GM19467 (cell line): ENCODE data around the gene SMIM45.

Experiments
- ATAC-seq: cut with Tn5 transposase; IDR thresholded peaks from one replicate; pipeline ENCODE4 v1.9.1; 2021; ENCODE audit warnings: mild to moderate bottlenecking, moderate library complexity; ENCODE audit not compliant: unreplicated experiment

SMIM45 gene

DNA sequence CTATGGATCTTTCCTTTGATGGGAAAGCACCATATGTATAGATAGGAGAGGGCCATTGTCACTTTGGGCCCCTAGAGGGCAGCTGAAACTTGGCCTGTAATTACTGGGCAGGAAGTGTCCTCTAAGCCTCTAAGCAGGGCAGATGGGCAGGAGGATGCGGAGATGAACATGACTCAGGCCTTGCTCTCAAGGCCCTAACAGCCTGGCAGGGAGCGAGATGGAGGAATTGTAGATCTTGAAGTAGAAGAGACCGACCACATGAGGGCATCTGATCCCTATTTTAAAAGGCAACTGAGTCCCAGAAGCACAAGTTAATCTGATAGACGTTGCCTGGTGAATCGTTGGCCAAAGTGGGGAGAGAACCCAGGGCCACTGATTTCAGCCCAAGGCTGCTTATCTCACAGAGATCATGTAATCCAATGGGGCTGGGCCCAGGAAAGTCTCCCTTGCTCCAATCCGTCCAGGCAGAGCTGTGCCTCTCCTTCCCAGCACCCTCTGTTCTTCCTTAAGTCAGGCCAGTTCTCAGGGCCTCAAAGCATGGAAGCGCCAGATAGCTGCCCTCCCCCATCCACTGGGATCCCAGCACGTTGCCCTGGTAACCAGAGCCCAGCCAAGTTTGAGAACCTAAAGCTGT is 14.8 kb downstream of the SMIM45 start:
- ATAC-seq, result no peak

DNA sequence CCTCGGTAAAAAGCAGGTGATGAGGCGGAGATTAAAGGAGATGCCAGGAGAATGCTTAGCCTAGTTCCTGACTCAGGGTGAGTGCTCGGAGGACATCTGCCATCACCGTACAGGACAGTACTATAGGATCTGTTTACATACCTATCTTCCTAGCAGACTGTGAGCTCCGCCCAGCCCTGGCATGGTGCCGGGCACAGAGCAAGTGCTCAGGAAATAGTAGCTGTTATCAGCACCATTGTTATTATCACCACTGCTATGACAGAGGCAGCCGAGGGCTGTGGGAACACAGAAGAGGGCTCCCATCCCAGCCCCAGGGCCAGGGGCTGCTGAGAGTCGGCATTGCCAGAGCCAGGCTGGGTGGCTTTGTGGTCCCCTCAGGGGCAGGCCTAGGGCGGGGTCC is 16.7 kb downstream of the SMIM45 start:
- no peak for ATAC-seq

DNA sequence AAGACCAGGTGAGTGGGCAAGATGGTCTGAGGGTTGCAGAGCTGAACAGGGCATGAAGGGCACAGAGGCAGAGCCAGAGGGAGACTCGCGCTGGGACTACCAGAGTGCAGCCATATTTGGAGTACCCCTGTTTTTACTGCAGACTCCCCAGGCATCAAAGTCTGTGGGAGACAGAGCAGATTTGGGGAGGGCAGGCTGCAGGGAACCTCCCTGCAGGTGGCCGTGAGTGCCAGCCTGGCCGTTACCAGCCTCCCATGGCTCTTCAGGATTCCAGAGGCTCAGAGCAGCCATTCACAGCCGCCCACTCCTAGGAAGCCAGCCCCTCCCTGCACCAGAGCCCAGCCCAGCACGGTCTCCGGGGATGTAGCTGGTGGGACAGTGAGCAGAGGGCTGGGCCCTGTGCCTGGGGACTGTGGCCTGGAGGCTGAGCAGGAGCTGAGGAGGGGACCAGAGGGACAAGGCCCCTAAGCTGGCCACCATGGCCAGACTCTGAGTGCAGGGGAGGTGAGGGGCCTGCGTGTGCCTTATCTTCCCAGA is 17.2 kb downstream of the SMIM45 start, which contains the start of gene SEPTIN3:
Gene SEPTIN3 (plus strand): TSS at position 334 of the 537 bp plus-strand sequence. CDS start 2,050 bp downstream, outside the sequence.
- ATAC-seq, result no peak

DNA sequence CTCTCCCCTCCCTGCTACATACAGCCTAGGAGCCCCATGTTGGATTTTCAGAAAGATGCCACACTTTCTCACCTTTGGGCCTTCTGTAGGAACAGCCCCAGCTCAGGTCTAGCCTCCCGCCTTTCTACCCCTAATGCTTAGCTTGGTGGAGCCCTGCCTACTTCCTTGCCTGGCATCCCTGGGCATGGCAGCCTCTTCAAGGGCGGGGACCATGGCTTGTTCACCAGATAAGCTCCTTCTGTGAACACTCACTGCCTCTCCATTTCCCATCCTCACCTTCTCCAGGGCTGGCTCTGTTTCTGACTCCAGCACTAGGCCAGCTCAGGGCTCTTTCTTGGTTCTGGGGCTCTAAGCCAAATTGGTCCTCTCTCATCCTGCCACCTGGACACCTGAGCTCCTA is 18.7 kb downstream of the SMIM45 start:
- ATAC-seq, result no peak

DNA sequence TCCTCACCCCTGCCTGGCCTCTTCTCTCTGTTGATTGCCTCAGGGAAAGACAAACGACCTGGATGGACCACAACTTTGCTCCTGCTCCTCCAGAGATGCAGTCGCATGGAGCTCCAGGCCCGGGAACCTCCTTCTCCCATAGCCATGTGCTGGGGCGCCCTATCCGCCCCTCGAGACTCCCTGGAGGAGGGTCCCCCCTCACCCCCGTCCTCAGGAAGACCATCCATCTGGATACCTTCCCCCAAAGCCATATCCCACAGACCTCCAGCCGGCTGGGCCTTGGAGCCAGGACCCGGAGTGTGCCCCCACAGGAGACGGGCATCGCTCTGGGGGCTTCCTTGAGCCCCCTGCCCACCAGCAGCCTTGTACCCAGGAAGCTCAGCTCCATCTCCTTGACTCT is 19.5 kb downstream of the SMIM45 start:
- ATAC-seq, result no peak

DNA sequence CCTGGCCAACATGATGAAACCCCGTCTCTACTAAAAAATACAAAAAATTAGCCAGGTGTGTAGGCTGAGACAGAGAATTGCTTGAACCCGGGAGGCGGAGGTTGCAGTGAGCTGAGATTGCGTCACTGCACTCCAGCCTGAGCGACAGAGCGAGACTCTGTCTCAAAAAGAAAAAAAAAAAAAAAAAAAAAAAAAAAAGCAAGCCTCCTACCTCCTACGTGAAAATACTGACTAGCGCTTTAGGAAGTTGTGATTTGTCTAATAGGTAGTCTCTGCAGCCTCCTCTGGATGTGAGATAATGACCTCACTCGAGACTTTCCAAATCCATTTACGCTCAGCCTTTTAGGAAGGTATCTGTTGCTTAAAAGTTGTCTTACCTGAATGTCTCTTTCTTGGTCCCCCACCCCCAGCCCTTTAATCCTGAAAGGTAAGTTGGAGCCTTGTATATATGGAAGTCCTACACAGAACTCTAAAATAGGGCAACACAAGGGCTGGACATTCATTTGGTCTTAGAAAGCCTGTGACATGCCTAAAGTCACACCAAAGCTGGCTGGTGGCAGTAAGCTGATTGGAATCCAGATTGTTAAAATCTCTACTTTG is 22.8 kb downstream of the SMIM45 start:
- ATAC-seq, result no peak

DNA sequence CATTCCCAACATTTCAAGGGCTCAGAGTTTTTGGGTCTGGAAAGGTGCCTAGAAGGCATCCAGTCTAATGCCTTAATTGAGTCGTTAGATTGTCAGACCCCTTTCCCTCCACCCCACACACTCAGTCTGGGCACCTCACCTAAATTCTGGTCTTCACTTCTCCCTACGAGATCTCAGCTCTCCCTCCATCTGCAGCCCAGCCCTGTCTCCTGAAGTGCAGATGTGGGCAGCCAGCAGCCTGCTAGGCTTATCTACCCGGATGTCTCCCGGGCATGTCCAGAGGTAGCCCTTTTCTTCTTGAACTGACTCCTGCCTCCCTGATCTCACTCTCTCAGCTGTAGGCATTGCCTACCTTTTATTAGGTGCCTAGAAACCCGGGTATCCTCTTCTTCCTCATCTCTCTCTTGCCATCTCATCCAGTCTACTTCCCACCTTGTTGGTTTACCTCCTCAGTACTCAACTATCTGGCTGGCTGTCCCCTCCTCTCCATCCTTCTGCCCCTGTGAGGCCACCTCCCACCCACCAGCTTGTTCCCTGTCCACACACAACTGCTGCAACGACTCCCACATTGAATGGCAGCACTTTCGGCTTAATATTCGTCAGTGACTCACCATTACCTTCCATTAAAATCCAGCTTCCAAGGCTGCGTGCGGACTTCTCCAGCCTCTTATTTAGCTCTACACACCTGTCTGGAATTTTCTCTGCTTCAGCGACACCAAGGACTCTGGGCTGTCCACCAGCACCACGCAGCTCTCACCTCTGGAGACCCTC is 23.5 kb downstream of the SMIM45 start:
- no peak for ATAC-seq

DNA sequence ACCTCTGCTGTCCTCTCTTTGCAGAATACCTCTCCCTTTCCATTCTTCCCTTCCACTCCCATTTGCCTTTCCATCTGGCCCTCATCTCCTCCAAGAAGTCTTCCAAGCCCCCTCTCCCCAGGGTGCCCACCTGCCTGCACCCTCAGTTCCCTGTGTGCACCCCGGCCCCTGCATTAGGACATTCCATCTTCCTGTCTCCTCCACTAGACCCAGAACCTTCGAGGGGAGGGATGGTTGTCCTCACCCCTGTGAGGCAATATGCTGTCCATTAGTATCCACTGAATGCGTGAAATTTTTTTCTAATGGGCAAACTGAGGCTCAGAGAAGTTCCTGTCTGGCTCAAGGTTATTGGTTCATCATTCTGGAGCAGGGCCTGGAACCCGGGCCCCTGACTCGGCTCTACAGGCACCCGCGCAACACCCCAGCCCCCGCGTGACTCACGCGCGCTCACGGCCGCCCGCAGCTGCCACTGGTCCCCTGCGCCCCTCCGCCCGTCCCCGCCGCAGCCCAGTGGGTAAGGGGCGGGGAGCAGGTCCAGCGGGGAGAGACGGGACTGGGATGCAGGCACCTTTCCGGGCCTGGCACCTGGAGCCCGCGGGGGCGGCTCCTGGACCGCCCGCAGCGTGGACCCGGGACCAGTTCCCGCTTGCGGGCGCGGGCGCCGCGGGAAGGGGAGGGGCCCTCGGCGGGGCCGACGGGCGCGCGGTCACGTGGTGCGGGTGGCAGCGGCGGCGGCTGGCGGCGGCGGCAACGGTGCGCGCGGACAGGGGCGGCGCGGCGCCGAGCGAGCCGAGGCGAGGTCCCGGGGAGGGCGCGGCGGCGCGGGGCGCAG is 24.3 kb downstream of the SMIM45 start:
- no peak for ATAC-seq

DNA sequence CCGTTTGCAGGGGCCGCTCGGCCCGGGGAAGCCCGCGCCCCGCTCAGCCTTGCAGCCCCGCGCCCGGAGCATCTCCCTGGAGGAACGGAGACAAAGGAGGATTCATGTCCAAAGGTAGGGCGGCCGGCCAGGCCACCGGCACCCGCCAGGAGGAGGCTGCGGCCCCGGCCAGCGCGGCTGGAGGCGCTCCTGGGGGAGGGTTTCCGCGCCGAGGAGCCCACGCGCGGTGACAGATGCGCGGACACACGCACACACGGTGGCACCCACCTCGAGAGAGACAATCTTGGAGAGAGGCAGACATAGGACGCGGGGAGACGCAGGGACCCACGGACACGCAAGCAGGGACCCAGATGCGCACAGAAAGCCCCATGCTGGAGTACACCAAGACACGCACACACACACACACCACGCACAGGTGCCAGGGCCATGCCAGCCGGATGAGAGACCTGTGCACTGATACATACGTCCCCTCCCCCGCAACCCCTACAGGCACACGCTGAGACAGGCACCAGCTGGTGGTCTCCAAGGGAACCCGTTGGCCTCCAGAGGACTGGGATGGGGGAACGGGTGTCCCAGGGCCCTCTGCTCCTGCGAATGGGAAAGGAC is 25.1 kb downstream of the SMIM45 start:
- no peak for ATAC-seq

DNA sequence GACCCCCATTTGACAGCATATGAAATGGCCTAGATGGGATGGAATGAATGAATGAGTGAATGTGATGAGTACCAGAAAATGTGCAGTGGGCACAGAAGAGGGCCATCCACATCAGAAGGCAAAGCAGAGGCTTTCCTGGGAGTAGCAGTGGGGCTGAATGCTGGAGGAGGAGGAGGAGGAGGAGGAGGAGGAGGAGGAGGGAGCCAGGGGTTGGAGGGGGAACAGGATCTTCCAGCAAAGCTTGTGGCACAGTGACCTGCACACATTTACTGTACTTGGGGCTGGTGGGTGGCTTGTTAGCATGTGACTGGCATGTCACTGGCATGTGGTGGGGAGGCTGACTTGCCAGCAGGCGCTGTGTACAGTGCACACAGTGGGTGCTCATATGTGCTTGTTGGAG is 26.8 kb downstream of the SMIM45 start:
- no peak for ATAC-seq

DNA sequence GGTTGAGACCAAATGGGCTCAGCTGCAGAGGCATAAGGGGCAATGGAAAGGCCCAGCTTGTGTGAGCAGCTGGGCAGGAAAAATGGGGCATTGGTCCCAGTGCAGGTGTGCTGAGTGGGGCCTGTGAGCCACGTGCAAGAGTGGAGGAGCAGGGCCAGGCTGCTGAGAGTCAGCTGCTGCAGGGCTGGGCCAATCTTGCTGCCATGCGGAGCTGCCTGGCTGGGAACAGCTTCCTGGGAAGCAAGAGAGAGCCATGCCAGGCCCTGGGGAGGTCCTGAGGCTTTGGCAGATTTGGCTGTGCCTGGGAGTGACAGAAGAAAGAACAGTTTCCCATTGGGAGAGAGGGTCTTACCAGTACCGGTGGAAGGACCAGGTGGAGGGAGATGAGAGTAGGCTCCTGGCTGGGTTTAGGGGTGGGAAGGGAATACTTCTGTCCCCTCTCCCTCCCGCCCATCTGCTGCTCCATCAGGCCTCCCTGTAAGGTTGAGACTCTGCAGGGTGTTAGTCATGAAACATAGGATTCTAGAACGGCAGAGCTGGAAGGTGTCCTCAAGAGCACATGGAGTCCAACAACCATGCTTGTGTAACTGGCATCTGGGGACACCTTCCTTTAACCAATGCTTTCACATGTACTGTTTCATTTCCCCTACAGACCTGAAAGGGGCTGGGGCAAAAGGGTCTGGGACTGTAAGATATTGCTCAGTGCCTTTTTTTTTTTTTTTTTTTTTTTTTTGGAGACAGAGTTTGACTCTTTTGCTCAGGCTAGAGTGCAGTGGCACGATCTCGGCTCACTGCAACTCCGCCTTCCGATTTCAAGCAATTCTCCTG is 27.7 kb downstream of the SMIM45 start:
- no peak for ATAC-seq

DNA sequence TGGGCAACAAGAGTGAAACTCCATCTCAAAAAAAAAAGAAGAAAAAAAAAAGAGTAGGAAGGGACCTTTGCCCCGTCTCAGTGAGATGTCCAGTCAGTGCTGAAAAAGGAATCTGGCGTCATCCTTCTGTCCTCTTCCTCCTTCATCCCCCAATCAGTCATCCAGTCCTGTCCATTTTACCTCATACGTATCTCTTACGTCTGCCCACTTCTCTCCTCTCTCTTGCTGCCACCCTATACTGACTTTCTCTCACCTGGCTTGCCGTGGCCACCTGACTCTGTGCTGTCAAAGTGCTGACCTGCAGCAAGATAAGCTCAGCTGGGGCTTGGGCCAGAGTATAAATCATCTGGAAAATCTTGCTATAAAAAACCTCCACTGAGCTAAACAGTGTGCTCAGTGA is 30.9 kb downstream of the SMIM45 start:
- ATAC-seq, result no peak

DNA sequence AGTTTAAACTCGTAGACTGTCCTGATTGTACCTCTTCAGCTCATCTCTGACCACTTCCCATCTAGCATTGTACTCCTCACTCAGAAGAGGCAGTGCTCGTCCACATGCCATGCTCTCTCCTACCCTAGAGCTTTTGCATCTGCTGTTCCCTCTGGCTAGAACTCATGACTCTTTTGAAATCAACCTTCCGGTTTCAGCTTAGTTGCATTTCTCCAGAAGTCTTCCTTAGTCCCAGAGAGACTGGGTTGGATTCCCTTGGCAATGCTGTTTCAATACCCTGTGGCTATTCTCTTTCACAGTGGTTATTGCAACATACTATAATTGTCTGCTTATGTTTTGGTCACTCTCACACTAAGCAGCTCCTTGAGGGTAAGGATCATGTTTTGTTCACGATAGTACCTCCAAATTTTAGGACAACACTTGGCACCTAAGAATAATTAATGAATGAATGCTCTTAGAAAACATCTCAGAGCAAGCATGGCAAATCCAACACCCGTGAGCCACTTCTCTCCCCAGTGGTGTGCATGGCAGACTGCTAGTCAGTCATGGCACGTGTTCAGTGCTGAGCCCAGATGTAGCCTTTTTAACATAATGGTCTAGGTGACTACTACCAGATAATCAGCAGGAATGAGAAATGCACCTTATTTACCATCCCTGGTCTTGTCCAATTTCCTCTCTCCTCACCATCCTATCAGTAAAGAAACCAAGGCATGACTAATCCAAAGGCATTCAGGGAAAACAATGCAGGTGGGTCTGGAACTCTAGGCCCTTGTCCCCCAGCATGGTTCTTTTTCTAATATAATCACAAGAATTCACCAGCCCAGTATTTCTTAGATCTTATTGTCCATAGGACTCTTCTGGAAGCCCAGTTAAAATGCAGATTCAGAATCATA is 31.8 kb downstream of the SMIM45 start:
- ATAC-seq, result no peak

DNA sequence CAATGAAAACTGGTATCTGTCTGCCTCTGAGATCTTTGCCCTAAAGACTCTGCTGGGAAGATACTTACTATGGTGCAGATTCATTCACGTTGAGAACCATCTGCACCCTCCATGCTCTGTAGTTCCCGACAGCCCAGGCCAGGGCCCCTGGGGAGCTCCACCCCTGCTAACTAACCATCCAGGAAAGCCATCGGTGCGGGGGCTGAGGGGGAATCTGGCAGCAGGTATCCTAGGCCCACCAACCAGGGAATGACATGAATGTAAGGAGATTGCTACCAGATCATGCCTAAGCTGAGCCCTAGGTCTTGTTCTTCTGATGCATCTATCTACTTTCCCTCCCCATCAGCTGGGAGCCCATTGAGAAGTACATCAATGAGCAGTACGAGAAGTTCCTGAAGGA is 35.3 kb downstream of the SMIM45 start:
- no peak for ATAC-seq

DNA sequence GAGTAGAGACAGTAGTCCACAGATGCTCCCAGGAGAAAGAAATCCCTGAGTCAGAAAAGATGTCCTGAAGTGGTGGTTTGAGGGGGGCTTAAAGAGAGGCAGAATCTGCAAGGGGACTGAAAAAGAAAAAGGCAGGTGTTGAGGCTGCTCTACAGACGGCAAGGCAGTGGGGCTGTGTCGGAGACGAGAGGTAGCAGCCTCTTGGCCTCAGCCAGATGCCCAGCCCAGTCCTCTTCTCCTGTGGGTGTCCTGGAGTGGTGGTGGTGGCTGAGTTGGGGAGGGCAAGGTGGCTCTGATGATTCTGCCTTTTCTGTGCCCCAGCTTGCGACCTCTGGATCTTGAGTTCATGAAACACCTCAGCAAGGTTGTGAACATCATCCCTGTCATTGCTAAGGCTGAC is 37.3 kb downstream of the SMIM45 start:
- ATAC-seq, result no peak

DNA sequence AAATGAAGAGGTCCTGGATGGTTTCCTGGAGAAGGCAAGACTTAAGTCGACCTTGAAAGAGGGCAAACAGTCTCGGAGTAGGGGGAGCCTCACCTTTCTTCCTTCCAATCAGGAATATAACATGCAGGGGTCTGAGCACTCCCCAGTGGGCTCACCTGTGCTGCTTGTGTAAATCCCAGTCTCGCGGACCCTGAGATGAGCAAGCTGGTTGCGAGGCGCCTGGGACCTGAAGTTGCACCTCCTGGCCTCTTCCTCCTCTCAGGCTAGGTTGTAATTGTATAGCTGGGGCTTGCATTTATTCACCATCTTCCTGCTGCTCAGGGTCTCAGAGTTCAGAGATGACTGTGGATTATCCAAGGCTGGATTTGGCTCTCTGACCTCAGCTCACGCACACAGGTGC is 39.2 kb downstream of the SMIM45 start:
- ATAC-seq, result no peak

DNA sequence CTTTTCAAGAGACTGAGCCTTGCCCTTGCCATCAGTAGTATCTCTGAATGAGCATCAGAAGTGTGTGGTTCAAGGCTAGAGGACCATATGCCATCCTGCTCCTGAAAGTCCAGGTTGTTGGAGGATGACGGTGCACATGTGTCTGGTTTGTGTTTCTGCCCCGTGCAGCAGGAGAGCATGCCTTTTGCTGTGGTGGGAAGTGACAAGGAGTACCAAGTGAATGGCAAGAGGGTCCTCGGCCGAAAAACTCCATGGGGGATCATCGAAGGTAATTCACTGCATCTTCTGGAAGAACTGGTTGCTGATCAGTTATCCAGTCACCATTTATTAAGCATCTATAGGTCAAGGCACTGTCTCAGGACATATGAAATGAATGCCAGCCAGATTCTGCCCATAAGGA is 40.5 kb downstream of the SMIM45 start:
- ATAC-seq, result no peak

DNA sequence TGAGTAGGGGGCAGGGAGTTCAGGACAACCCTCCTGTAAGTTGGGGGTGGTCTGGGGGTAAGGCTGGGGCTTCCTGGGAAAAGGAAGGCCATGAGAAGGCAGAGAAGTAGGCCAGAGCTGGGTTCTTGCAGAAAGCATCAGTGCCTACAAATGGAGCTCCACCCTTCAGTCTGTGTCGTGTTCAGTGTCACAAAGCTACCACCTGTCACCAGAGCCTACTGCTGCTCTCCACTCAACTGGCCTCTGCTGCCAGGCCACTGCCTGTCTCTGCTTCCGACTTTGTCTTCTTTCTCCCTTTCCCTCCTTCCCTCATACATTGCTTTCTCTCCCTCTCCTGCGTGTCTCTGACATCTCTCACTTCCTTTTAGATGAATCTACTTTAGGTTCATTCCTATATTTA is 43.3 kb downstream of the SMIM45 start:
- ATAC-seq, result no peak

DNA sequence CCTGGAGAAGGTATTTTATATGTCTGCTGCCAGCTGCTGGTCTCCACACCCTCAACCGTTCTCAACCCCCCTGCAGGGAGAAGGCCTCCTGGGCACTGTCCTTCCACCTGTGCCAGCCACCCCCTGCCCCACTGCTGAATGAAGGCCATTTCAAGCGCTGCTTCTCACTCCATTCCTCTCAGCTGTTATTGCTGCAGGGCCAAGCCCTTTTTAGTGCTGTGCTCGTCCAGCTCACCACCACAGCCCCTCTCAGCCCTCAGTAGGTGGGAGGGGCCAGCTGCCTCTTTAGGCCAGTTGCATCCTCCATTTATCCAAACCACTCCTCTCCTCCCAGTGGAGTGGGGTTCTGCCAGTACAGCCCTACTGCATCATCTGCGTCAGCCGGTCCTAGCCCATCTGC is 44.9 kb downstream of the SMIM45 start:
- ATAC-seq, result no peak
